ENCODE data around the gene SELENOI.

- TF ChIP-seq, protein P1, sequence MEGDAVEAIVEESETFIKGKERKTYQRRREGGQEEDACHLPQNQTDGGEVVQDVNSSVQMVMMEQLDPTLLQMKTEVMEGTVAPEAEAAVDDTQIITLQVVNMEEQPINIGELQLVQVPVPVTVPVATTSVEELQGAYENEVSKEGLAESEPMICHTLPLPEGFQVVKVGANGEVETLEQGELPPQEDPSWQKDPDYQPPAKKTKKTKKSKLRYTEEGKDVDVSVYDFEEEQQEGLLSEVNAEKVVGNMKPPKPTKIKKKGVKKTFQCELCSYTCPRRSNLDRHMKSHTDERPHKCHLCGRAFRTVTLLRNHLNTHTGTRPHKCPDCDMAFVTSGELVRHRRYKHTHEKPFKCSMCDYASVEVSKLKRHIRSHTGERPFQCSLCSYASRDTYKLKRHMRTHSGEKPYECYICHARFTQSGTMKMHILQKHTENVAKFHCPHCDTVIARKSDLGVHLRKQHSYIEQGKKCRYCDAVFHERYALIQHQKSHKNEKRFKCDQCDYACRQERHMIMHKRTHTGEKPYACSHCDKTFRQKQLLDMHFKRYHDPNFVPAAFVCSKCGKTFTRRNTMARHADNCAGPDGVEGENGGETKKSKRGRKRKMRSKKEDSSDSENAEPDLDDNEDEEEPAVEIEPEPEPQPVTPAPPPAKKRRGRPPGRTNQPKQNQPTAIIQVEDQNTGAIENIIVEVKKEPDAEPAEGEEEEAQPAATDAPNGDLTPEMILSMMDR (IDR thresholded peaks at IDR 0.05; ENCODE audit: low read depth, low read length, poor library complexity, severe bottlenecking), result no peak
- no peak for TF ChIP-seq EZH2phosphoT487 (IDR thresholded peaks at IDR 0.05; ENCODE audit: borderline replicate concordance, low read length)
Observed at GRCh38 chr2:26364669-26365068, 18.7 kb downstream of the SELENOI start.

Measured in DOHH2 (cell line).